Kidney epithelial cell (primary cell): ENCODE data around the gene C7. TPM values are rescaled to one million over a fixed set of nuclear protein-coding genes. Genes with fewer than 3 reads are reported as not detected.

Experiments used
- DNase-seq: peaks from one replicate; pipeline ENCODE4 v3.0.0-alpha.2; 2010; ENCODE audit warnings: low read depth
- H3K27me3 ChIP-seq: 2 replicates; pipeline ENCODE4 v1.6.0; 2011; ENCODE audit warnings: low read length; ENCODE audit not compliant: control insufficient read depth, insufficient read depth
- H3K36me3 ChIP-seq: 2 replicates; pipeline ENCODE4 v1.5.1; 2011; ENCODE audit warnings: low read length; ENCODE audit not compliant: control insufficient read depth, insufficient read depth
- H3K4me3 ChIP-seq: 2 replicates; pipeline ENCODE4 v1.5.1; 2011; ENCODE audit warnings: low read depth, mild to moderate bottlenecking, control low read depth, low read length
- CTCF ChIP-seq: IDR thresholded peaks from 2 replicates; pipeline ENCODE4 v1.5.1; 2011; ENCODE audit warnings: mild to moderate bottlenecking, moderate library complexity, low read length, control low read depth, inconsistent platforms; ENCODE audit not compliant: insufficient read depth, poor library complexity, severe bottlenecking
- total RNA-seq: library from RNA; depleted of rRNA; stranded (reverse); fragments of >200 nt; gene quantifications from 2 replicates; pipeline ENCODE4 v1.2.3, GENCODE V29; 2015

The C7 gene
- total RNA-seq, 1 donor from 2014 or later, result 0.13 TPM

GRCh38 chr5:40904205-40904993 is 4.9 kb upstream of the C7 start:
- H3K36me3 ChIP-seq, result no peaks in the 10 kb centered on the region
- H3K4me3 ChIP-seq, result no peak overlapping the region
- peak; percentile 31 for DNase-seq
- H3K27me3 ChIP-seq, result no peaks in the 10 kb centered on the region
- TF ChIP-seq CTCF, result peak; percentile 99

GRCh38 chr5:40904994-40905306 is 4.3 kb upstream of the C7 start:
- Histone ChIP-seq H3K27me3 (no peaks in the 10 kb centered on the region), H3K36me3 (no peaks in the 10 kb centered on the region), H3K4me3 (no peak overlapping the region)
- no peak for TF ChIP-seq CTCF
- no peak for DNase-seq

GRCh38 chr5:40906351-40906751 is 2.9 kb upstream of the C7 start:
- Histone ChIP-seq H3K27me3 (no peaks in the 10 kb centered on the region), H3K4me3 (no peak overlapping the region), H3K36me3 (no peaks in the 10 kb centered on the region)
- no peak for TF ChIP-seq CTCF
- DNase-seq, result peak; percentile 14

- DNase-seq, result no peak
- Histone ChIP-seq H3K27me3 (no peaks in the 10 kb centered on the region), H3K36me3 (no peaks in the 10 kb centered on the region), H3K4me3 (no peak overlapping the region)
- TF ChIP-seq CTCF, result no peak
Observed at GRCh38 chr5:40909723-40910122, 426 bp downstream of the C7 start.

- Histone ChIP-seq H3K27me3 (no peaks in the 10 kb centered on the region), H3K36me3 (no peaks in the 10 kb centered on the region), H3K4me3 (no peak overlapping the region)
- TF ChIP-seq CTCF, result no peak
- DNase-seq, result no peak
Observed at GRCh38 chr5:40911266-40911665, 2.0 kb downstream of the C7 start.

GRCh38 chr5:40914835-40915234 is 5.5 kb downstream of the C7 start:
- H3K4me3 ChIP-seq, result no peak overlapping the region
- H3K36me3 ChIP-seq, result no peaks in the 10 kb centered on the region
- TF ChIP-seq CTCF, result no peak
- DNase-seq, result peak; percentile 12
- H3K27me3 ChIP-seq, result no peaks in the 10 kb centered on the region
